Superior temporal gyrus (tissue), 1 donor: Measurements from ENCODE around the gene TNNC1.

Experiments used
- DNase-seq: peaks from one replicate; pipeline ENCODE4 v3.0.0-alpha.2; 2016; ENCODE audit errors: extremely low spot score

Gene TNNC1

DNA sequence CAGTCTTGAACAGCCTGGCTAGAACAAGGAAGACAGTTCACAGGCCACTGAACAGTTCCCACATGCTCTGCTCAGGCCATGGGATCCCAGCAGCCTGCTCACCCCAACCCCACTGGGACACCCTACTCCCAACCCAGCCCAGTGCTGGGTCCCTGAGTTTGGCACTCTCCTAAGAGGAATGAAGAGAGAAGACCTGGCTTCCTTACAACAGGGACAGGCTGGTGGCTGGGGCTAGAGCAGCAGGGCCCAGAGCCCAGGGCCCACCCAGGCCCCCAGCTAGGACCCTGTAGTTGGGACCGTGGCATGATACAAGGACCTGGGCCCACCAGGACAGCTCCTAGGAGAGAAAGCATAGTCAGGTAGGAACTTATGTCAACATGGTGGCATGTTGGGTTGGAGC, 52.3 kb downstream of the TNNC1 start:
- DNase-seq, result no peak
